Liver (tissue), 9 donors: ENCODE data around the gene GRB7. TPM values are rescaled to one million over a fixed set of nuclear protein-coding genes. Genes with fewer than 3 reads are reported as not detected.

Source experiments
- DNase-seq: peaks from one replicate; pipeline ENCODE4 v3.0.0-alpha.2; 2017; ENCODE audit warnings: low spot score
- H3K27ac ChIP-seq, 2 donors: one replicate each; pipeline ENCODE4 v1.7.0; 2013; ENCODE audit warnings: inconsistent platforms in 2 of 2, low read length in 2 of 2, control low read depth in 1 of 2, low read depth in 1 of 2, mild to moderate bottlenecking in 1 of 2
- H3K27me3 ChIP-seq, 4 donors: one replicate each; pipeline versions ENCODE4 v1.6.1 to v1.7.0; 2013; ENCODE audit warnings: low read length in 3 of 4, inconsistent platforms in 1 of 4, mild to moderate bottlenecking in 1 of 4, moderate library complexity in 1 of 4; ENCODE audit not compliant: control insufficient read depth in 4 of 4, insufficient read depth in 4 of 4
- H3K36me3 ChIP-seq, 4 donors: one replicate each; pipeline versions ENCODE4 v1.6.1 to v1.7.0; 2013; ENCODE audit warnings: low read length in 3 of 4, mild to moderate bottlenecking in 3 of 4, low read depth in 1 of 4, moderate library complexity in 1 of 4; ENCODE audit not compliant: control insufficient read depth in 4 of 4, insufficient read depth in 3 of 4
- H3K4me1 ChIP-seq, 4 donors: one replicate each; pipeline versions ENCODE4 v1.6.1 to v1.7.0; 2013; ENCODE audit warnings: low read length in 3 of 4, mild to moderate bottlenecking in 3 of 4, moderate library complexity in 1 of 4; ENCODE audit not compliant: control insufficient read depth in 4 of 4, insufficient read depth in 4 of 4
- H3K4me3 ChIP-seq, 3 donors: one replicate each; pipeline versions ENCODE4 v1.6.1 to v1.7.0; 2013; ENCODE audit warnings: low read length in 3 of 3, control low read depth in 1 of 3, low read depth in 1 of 3, mild to moderate bottlenecking in 1 of 3
- H3K9ac ChIP-seq, 2 donors: one replicate each; pipeline ENCODE4 v1.7.0; 2013; ENCODE audit warnings: low read length in 2 of 2, mild to moderate bottlenecking in 2 of 2, moderate library complexity in 2 of 2, control low read depth in 1 of 2, low read depth in 1 of 2
- H3K9me3 ChIP-seq, 4 donors: one replicate each; pipeline versions ENCODE4 v1.6.1 to v1.7.0; 2013; ENCODE audit warnings: low read length in 3 of 4; ENCODE audit not compliant: control insufficient read depth in 4 of 4
- FOXA1 ChIP-seq: IDR thresholded peaks from 2 replicates; pipeline ENCODE4 v1.6.1; 2016; ENCODE audit warnings: antibody characterized with exemption
- GABPA ChIP-seq, 2 donors: IDR thresholded peaks in 1 of 2; conservative IDR thresholded peaks in 1 of 2; 2 replicates each; pipeline ENCODE4 v1.6.1; 2016; ENCODE audit warnings: antibody characterized with exemption in 2 of 2, mild to moderate bottlenecking in 1 of 2, moderate library complexity in 1 of 2
- HNF4A ChIP-seq, 2 donors: conservative IDR thresholded peaks; 2 replicates each; pipeline ENCODE4 v1.6.1; 2016; ENCODE audit warnings: antibody characterized with exemption in 2 of 2, mild to moderate bottlenecking in 2 of 2
- HNF4G ChIP-seq: IDR thresholded peaks from 2 replicates; pipeline ENCODE4 v1.6.1; 2016; ENCODE audit warnings: antibody characterized with exemption
- JUND ChIP-seq, 2 donors: IDR thresholded peaks; 2 replicates each; pipeline ENCODE4 v1.6.1; 2016; ENCODE audit warnings: antibody characterized with exemption in 2 of 2
- NR2F2 ChIP-seq: IDR thresholded peaks from 2 replicates; pipeline ENCODE4 v1.6.1; 2016; ENCODE audit warnings: antibody characterized with exemption
- RAD21 ChIP-seq, 2 donors: IDR thresholded peaks; 2 replicates each; pipeline ENCODE4 v1.6.1; 2016; ENCODE audit warnings: antibody characterized with exemption in 2 of 2, mild to moderate bottlenecking in 2 of 2
- RXRA ChIP-seq, 2 donors: IDR thresholded peaks; 2 replicates each; pipeline ENCODE4 v1.6.1; 2017 to 2018; ENCODE audit warnings: antibody characterized with exemption in 2 of 2, mild to moderate bottlenecking in 1 of 2
- SP1 ChIP-seq: IDR thresholded peaks from 2 replicates; pipeline ENCODE4 v1.6.1; 2018; ENCODE audit warnings: antibody characterized with exemption, mild to moderate bottlenecking
- TAF1 ChIP-seq: conservative IDR thresholded peaks from 2 replicates; pipeline ENCODE4 v1.6.1; 2016; ENCODE audit warnings: antibody characterized with exemption, mild to moderate bottlenecking
- WGBS: extraction: QIAGEN DNeasy Blood & Tissue Kit; methylation state at CpG from one replicate; pipeline ENCODE4 v1.1.7; 2013; 5-methylcytosine and 5-hydroxymethylcytosine counted together
- polyA plus RNA-seq, 2 donors: library from polyadenylated mRNA; stranded (reverse) in 1 of 2; unstranded in 1 of 2; fragments of 200-250 nt in 1 of 2; fragments of >200 nt in 1 of 2; fragmentation: Nextera tagmentation in 1 of 2; extraction: Ambion mirVana in 1 of 2; gene quantifications; one replicate each; pipeline versions ENCODE4 v1.2.1 to v1.2.3, GENCODE V29; 2013 to 2015
- total RNA-seq, 2 donors: library from RNA; depleted of rRNA; stranded (reverse); fragments of >200 nt; gene quantifications; one replicate each; pipeline ENCODE4 v1.2.3, GENCODE V29; 2014
- TF ChIP-seq, protein P1 (sequence below): IDR thresholded peaks from 2 replicates; pipeline ENCODE4 v1.6.1; 2016; ENCODE audit warnings: antibody characterized with exemption
- TF ChIP-seq, protein P2 (sequence below): IDR thresholded peaks from 2 replicates; pipeline ENCODE4 v1.6.1; 2016; ENCODE audit warnings: antibody characterized with exemption
- donor health status: healthy.
- donor health status: healthy.
- donor health status: healthy.
- donor health status: healthy.
- donor health status: healthy.

The GRB7 gene
- total and polyA plus RNA-seq, 4 donors = 1.9 to 6.8 (median 2.5) TPM

DNA sequence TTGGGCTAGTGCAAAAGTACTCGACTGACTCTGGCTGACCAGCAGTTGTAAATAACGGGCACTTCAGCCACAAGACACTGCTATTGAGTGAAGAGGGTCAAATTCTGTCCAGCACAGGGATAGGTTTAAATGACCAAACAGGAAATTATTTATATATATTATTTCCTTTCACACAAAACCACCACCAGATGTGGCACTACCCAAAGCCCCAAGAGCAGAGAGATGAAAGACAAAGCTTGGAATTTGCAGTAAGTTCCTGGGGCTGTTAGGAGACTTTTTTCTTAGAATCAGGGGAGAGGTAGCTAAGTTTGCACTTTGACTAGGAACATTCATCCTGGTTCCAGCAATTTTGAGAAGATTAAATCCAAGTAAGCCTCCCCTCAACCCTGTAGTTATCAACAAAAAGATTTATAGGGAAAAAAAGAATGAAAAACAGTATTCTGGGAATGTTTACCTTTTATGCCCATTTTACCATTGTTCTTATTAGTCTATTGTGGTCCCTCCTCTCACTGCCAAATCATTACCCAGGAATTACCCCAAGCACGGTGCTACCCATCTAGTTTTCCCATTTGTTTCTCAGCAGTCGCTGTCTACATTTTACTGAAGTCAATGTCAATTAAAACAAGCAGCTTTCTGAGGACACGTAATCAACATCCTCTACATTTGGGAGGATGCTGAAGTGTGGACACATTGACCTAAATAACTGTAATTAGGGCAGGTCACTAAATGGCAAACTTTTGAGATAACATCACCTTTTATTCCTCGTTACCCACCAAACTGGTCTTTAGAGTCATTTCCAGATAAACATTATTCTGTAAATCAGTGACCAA, 43.5 kb downstream of the GRB7 start:
- Histone ChIP-seq H3K36me3 (no peaks in the 10 kb centered on the region), H3K27me3 (no peaks in the 10 kb centered on the region), H3K9me3 (no peaks in the 10 kb centered on the region), H3K27ac (no peak overlapping the region), H3K9ac (no peak overlapping the region), H3K4me1 (no peaks in the 10 kb centered on the region), H3K4me3 (no peak overlapping the region)
- DNase-seq = no peak
- 57% methylated on average over 6 of the region's 6 CpGs for WGBS
- TF ChIP-seq RXRA (IDR thresholded peaks at IDR 0.05) = no peak
- TF ChIP-seq JUND (IDR thresholded peaks at IDR 0.05) = no peak
- TF ChIP-seq FOXA1 = no peak
- no peak for TF ChIP-seq GABPA (IDR thresholded peaks at IDR 0.05 in 1 of 2, conservative IDR thresholded peaks at IDR 0.05 in 1 of 2)
- TF ChIP-seq, protein P1, sequence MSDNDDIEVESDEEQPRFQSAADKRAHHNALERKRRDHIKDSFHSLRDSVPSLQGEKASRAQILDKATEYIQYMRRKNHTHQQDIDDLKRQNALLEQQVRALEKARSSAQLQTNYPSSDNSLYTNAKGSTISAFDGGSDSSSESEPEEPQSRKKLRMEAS = no peak

DNA sequence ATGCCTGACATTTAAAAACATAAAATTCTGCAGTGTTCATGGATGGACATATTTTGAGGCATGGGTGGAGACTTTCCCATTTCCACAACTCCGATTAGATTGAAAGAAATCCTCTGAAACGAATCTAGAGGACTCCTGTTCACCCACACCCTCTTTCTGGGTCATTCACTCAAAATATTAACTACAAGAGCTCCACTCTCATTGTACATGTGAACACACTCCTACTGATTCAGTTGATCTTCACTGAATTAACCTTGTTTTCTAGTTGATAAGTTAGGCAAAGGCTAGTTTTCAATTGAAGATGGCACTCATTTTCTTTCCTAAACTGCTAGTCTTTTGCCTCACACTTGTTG, 44.1 kb downstream of the GRB7 start:
- Histone ChIP-seq H3K4me3 (no peak overlapping the region), H3K4me1 (no peaks in the 10 kb centered on the region), H3K27ac (no peak overlapping the region), H3K9ac (no peak overlapping the region), H3K9me3 (no peaks in the 10 kb centered on the region), H3K27me3 (no peaks in the 10 kb centered on the region), H3K36me3 (no peaks in the 10 kb centered on the region)
- TF ChIP-seq, protein P2, sequence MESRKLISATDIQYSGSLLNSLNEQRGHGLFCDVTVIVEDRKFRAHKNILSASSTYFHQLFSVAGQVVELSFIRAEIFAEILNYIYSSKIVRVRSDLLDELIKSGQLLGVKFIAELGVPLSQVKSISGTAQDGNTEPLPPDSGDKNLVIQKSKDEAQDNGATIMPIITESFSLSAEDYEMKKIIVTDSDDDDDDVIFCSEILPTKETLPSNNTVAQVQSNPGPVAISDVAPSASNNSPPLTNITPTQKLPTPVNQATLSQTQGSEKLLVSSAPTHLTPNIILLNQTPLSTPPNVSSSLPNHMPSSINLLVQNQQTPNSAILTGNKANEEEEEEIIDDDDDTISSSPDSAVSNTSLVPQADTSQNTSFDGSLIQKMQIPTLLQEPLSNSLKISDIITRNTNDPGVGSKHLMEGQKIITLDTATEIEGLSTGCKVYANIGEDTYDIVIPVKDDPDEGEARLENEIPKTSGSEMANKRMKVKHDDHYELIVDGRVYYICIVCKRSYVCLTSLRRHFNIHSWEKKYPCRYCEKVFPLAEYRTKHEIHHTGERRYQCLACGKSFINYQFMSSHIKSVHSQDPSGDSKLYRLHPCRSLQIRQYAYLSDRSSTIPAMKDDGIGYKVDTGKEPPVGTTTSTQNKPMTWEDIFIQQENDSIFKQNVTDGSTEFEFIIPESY = no peak
- TF ChIP-seq, protein P1 = no peak
- no peak for TF ChIP-seq HNF4G
- no peak for TF ChIP-seq RAD21 (IDR thresholded peaks at IDR 0.05)
- TF ChIP-seq JUND (IDR thresholded peaks at IDR 0.05) = no peak
- no peak for TF ChIP-seq NR2F2
- TF ChIP-seq TAF1 = no peak
- TF ChIP-seq HNF4A (conservative IDR thresholded peaks at IDR 0.05) = no peak
- TF ChIP-seq SP1 = no peak
- 51% methylated on average over 2 of the region's 2 CpGs for WGBS
- DNase-seq = no peak

DNA sequence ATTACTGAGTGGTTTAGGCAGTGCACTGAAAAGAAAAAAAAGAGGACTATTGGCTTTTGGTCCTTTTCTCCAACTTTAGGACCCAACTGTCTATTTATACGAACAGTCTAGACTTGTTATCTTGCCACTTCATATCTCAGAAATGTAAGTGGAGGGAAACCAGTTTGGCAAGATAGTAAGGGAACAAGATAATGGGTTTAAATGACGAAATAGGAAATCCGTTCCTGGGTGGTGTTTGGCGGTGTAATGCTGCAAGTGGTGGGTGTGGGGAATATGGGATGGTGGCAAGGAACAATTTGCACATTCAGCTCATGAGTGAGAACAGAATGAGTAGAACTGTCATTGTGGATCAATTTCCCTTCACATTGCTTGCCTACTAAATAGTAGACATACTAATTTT, 44.7 kb downstream of the GRB7 start:
- H3K27ac ChIP-seq = no peak overlapping the region
- no peaks in the 10 kb centered on the region for H3K4me1 ChIP-seq
- no peaks in the 10 kb centered on the region for H3K27me3 ChIP-seq
- WGBS = 39% methylated on average over 4 of the region's 4 CpGs
- H3K9me3 ChIP-seq = no peaks in the 10 kb centered on the region
- no peak for TF ChIP-seq HNF4G
- no peak for DNase-seq
- H3K9ac ChIP-seq = no peak overlapping the region
- no peak overlapping the region for H3K4me3 ChIP-seq
- no peaks in the 10 kb centered on the region for H3K36me3 ChIP-seq
